GM23338 (cell line): Measurements from ENCODE around the gene UCHL1. TPM values are rescaled to one million over a fixed set of nuclear protein-coding genes. Genes with fewer than 3 reads are reported as not detected.

Source experiments
- ATAC-seq: fragments of 200-7000 bp; cut with Tn5 transposase; 3 replicates; pipeline ENCODE4 v1.9.1; 2020
- DNase-seq: peaks from one replicate; pipeline ENCODE4 v3.0.0-alpha.2; 2015; ENCODE audit warnings: low spot score
- H2AFZ ChIP-seq: fragments of 200-600 bp; sonication (generic); 2 replicates; pipeline ENCODE4 v1.8.0; 2016; ENCODE audit warnings: antibody characterized with exemption, mild to moderate bottlenecking, moderate library complexity
- H3F3A ChIP-seq: fragments of 200-600 bp; sonication (generic); replicated peaks from 2 replicates; pipeline ENCODE4 v1.8.0; 2017; ENCODE audit warnings: antibody characterized with exemption, mixed run types, low read depth
- H3K27ac ChIP-seq: fragments of 200-600 bp; sonication (generic); 2 replicates; pipeline ENCODE4 v1.6.1; 2016; ENCODE audit warnings: low read depth
- H3K27me3 ChIP-seq: fragments of 200-600 bp; sonication (generic); 2 replicates; pipeline ENCODE4 v1.8.0; 2016; ENCODE audit warnings: mild to moderate bottlenecking, mixed run types, moderate library complexity; ENCODE audit not compliant: insufficient read depth
- H3K36me3 ChIP-seq: fragments of 200-600 bp; sonication (generic); 2 replicates; pipeline ENCODE4 v1.8.0; 2016; ENCODE audit warnings: mild to moderate bottlenecking; ENCODE audit not compliant: insufficient read depth
- H3K4me1 ChIP-seq: fragments of 200-600 bp; sonication (generic); 2 replicates; pipeline ENCODE4 v1.8.0; 2016; ENCODE audit warnings: mild to moderate bottlenecking, moderate library complexity; ENCODE audit not compliant: insufficient read depth
- H3K4me2 ChIP-seq: fragments of 200-600 bp; sonication (generic); 2 replicates; pipeline ENCODE4 v1.7.1; 2017; ENCODE audit warnings: mixed run types
- H3K4me3 ChIP-seq: fragments of 200-600 bp; sonication (generic); 2 replicates; pipeline ENCODE4 v1.6.1; 2016; ENCODE audit warnings: mixed run types
- H3K79me2 ChIP-seq: fragments of 200-600 bp; sonication (generic); replicated peaks from 2 replicates; pipeline ENCODE4 v1.8.0; 2017; ENCODE audit warnings: mild to moderate bottlenecking; ENCODE audit not compliant: insufficient read depth
- H3K9me2 ChIP-seq: fragments of 200-600 bp; sonication (generic); 2 replicates; pipeline ENCODE4 v1.8.0; 2017; ENCODE audit not compliant: insufficient read depth
- H4K20me1 ChIP-seq: fragments of 200-600 bp; sonication (generic); replicated peaks from 2 replicates; pipeline ENCODE4 v1.8.0; 2017; ENCODE audit warnings: mild to moderate bottlenecking; ENCODE audit not compliant: insufficient read depth
- H3K27ac Mint-ChIP-seq: 2 replicates; pipeline ENCODE4 v1.8.0; 2020; ENCODE audit warnings: inconsistent platforms, mild to moderate bottlenecking, moderate library complexity, mixed read lengths
- H3K27me3 Mint-ChIP-seq: 3 replicates; pipeline ENCODE4 v1.8.0; 2022; ENCODE audit warnings: low read depth, mild to moderate bottlenecking, moderate library complexity, mixed read lengths, inconsistent platforms; ENCODE audit not compliant: insufficient read depth, poor library complexity
- H3K36me3 Mint-ChIP-seq: 3 replicates; pipeline ENCODE4 v1.8.0; 2021; ENCODE audit warnings: low read depth, mild to moderate bottlenecking, inconsistent platforms, moderate library complexity, mixed read lengths
- H3K4me1 Mint-ChIP-seq: 3 replicates; pipeline ENCODE4 v1.8.0; 2020; ENCODE audit warnings: mild to moderate bottlenecking, inconsistent platforms, mixed read lengths
- H3K4me3 Mint-ChIP-seq: 3 replicates; pipeline ENCODE4 v1.8.0; 2021; ENCODE audit warnings: moderate library complexity, mild to moderate bottlenecking, inconsistent platforms, mixed read lengths
- H3K9me3 Mint-ChIP-seq: 3 replicates; pipeline ENCODE4 v1.8.0; 2020; ENCODE audit warnings: moderate library complexity, mild to moderate bottlenecking, inconsistent platforms, mixed read lengths
- CREB1 ChIP-seq: fragments of 250-450 bp; sonication (Bioruptor Pico); IDR thresholded peaks from 2 replicates; pipeline ENCODE4 v1.5.0; 2020; ENCODE audit warnings: low read depth, mild to moderate bottlenecking, moderate library complexity
- EZH2 ChIP-seq: fragments of 200-600 bp; sonication (generic); IDR thresholded peaks from one replicate; pipeline ENCODE4 v1.8.0; 2017; ENCODE audit warnings: antibody characterized with exemption, mild to moderate bottlenecking, low read depth; ENCODE audit not compliant: unreplicated experiment
- NANOG ChIP-seq: IDR thresholded peaks from 2 replicates; pipeline ENCODE4 v1.6.1; 2016; ENCODE audit warnings: antibody characterized with exemption, borderline replicate concordance
- POLR2AphosphoS5 ChIP-seq: IDR thresholded peaks from 2 replicates; pipeline ENCODE4 v1.6.1; 2016; ENCODE audit warnings: antibody characterized with exemption, low read depth
- STAT1 ChIP-seq: IDR thresholded peaks from one replicate; pipeline ENCODE4 v1.6.1; 2016; ENCODE audit warnings: antibody characterized with exemption; ENCODE audit not compliant: unreplicated experiment
- ZNF114 ChIP-seq: fragments of 250-450 bp; sonication (Bioruptor Pico); IDR thresholded peaks from 2 replicates; pipeline ENCODE4 v1.5.0; 2020; ENCODE audit warnings: mild to moderate bottlenecking, moderate library complexity
- ZNF331 ChIP-seq: fragments of 250-450 bp; sonication (Bioruptor Pico); IDR thresholded peaks from 2 replicates; pipeline ENCODE4 v1.5.0; 2020; ENCODE audit warnings: low read depth, mild to moderate bottlenecking, moderate library complexity
- ZNF462 ChIP-seq: fragments of 250-450 bp; sonication (Bioruptor Pico); IDR thresholded peaks from 2 replicates; pipeline ENCODE4 v1.5.0; 2020; ENCODE audit warnings: mild to moderate bottlenecking, moderate library complexity
- long read RNA-seq: library from polyadenylated mRNA; unstranded; transcript quantifications from one replicate; pipeline ENCODE4 v2.0.0, GENCODE V29; 2020; ENCODE audit not compliant: unreplicated experiment
- polyA plus RNA-seq: library from polyadenylated mRNA; unstranded; fragments of >200 nt; fragmentation: Nextera tagmentation; extraction: Ambion mirVana; gene quantifications from 2 replicates; pipeline ENCODE4 v1.2.1, GENCODE V29; 2016
- total RNA-seq: library from RNA; depleted of rRNA; stranded (reverse); fragments of >200 nt; shearing (Covaris generic); gene quantifications from 2 replicates; pipeline ENCODE4 v1.2.3, GENCODE V29; 2014; rRNA removed
- TF ChIP-seq, protein P1 (sequence below), 2 experiments: fragments of 200-600 bp in 1 of 2; sonication (generic) in 1 of 2; conservative IDR thresholded peaks; 2 replicates each; pipeline versions ENCODE4 v1.5.1 to v1.6.1; 2016 to 2017; ENCODE audit warnings: antibody characterized with exemption in 2 of 2, low read depth in 2 of 2, mild to moderate bottlenecking in 2 of 2, moderate library complexity in 1 of 2
- TF ChIP-seq, protein P2 (sequence below): IDR thresholded peaks from one replicate; pipeline ENCODE4 v1.6.1; 2018; ENCODE audit warnings: antibody characterized with exemption; ENCODE audit not compliant: unreplicated experiment
- TF ChIP-seq, protein P3 (sequence below): IDR thresholded peaks from 2 replicates; pipeline ENCODE4 v1.6.1; 2016; ENCODE audit warnings: antibody characterized with exemption

The UCHL1 gene
- 1,758 and 1,823 TPM in 2 replicates for total RNA-seq
- polyA plus RNA-seq, result 926 and 998 TPM in 2 replicates
- long read RNA-seq, transcript UCHL1-202 (8 exons, 1,578 nt), result minor isoform, 124 of 801 reads
- long read RNA-seq, transcript UCHL1-209 (8 exons, 1,119 nt), result major isoform, 635 of 801 reads
- long read RNA-seq, partial matches to known transcripts, result 14 of 801 reads
- long read RNA-seq, other reads (novel, unspliced or antisense), result 28 of 801 reads

GRCh38 chr4:41256740-41257256 lies at the start of gene UCHL1:
TSS of gene UCHL1 (plus strand) at chr4:41256928. CDS start at chr4:41256977, 49 bp downstream.
- H3K9me2 ChIP-seq, result no peaks in the 10 kb centered on the region
- peak within 1 kb of the TSS; percentile 78 for H3K4me2 ChIP-seq
- peaks cover 33% of the 10 kb centered on the region for H3K36me3 ChIP-seq
- peak within 1 kb of the TSS; percentile 7; the same call in 1 of the 2 replicates for H2AFZ ChIP-seq
- Mint-ChIP-seq H3K27me3 (peaks cover 9% of the 10 kb centered on the region), H3K36me3 (peaks cover 49% of the 10 kb centered on the region), H3K27ac (peak within 1 kb of the TSS; percentile 97), H3K4me1 (peaks cover 26% of the 10 kb centered on the region), H3K9me3 (peaks cover 9% of the 10 kb centered on the region; the same call in 2 of the 3 replicates), H3K4me3 (peak within 1 kb of the TSS; percentile 97)
- H3F3A ChIP-seq, result peaks cover 20% of the 10 kb centered on the region; the same call in 1 of the 2 replicates
- peaks cover 28% of the 10 kb centered on the region for H4K20me1 ChIP-seq
- H3K79me2 ChIP-seq, result peaks cover 41% of the 10 kb centered on the region
- ATAC-seq, result peak; percentile 90
- H3K4me1 ChIP-seq, result peaks cover 23% of the 10 kb centered on the region
- peak; percentile 98 for DNase-seq
- peak within 1 kb of the TSS; percentile 65 for H3K4me3 ChIP-seq
- H3K27ac ChIP-seq, result peak within 1 kb of the TSS; percentile 90
- H3K27me3 ChIP-seq, result no peaks in the 10 kb centered on the region
- TF ChIP-seq, protein P1, sequence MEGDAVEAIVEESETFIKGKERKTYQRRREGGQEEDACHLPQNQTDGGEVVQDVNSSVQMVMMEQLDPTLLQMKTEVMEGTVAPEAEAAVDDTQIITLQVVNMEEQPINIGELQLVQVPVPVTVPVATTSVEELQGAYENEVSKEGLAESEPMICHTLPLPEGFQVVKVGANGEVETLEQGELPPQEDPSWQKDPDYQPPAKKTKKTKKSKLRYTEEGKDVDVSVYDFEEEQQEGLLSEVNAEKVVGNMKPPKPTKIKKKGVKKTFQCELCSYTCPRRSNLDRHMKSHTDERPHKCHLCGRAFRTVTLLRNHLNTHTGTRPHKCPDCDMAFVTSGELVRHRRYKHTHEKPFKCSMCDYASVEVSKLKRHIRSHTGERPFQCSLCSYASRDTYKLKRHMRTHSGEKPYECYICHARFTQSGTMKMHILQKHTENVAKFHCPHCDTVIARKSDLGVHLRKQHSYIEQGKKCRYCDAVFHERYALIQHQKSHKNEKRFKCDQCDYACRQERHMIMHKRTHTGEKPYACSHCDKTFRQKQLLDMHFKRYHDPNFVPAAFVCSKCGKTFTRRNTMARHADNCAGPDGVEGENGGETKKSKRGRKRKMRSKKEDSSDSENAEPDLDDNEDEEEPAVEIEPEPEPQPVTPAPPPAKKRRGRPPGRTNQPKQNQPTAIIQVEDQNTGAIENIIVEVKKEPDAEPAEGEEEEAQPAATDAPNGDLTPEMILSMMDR (conservative IDR thresholded peaks at IDR 0.05; ENCODE audit: low read depth in 2 of 2), result no peak
- TF ChIP-seq CREB1 (peak; percentile 54), ZNF114 (CRISPR knock-in tag) (no peak), ZNF462 (CRISPR knock-in tag) (no peak), EZH2 (no peak), NANOG (no peak), ZNF331 (CRISPR knock-in tag) (no peak), STAT1 (no peak), POLR2AphosphoS5 (peak; percentile 99)
- TF ChIP-seq, protein P2, sequence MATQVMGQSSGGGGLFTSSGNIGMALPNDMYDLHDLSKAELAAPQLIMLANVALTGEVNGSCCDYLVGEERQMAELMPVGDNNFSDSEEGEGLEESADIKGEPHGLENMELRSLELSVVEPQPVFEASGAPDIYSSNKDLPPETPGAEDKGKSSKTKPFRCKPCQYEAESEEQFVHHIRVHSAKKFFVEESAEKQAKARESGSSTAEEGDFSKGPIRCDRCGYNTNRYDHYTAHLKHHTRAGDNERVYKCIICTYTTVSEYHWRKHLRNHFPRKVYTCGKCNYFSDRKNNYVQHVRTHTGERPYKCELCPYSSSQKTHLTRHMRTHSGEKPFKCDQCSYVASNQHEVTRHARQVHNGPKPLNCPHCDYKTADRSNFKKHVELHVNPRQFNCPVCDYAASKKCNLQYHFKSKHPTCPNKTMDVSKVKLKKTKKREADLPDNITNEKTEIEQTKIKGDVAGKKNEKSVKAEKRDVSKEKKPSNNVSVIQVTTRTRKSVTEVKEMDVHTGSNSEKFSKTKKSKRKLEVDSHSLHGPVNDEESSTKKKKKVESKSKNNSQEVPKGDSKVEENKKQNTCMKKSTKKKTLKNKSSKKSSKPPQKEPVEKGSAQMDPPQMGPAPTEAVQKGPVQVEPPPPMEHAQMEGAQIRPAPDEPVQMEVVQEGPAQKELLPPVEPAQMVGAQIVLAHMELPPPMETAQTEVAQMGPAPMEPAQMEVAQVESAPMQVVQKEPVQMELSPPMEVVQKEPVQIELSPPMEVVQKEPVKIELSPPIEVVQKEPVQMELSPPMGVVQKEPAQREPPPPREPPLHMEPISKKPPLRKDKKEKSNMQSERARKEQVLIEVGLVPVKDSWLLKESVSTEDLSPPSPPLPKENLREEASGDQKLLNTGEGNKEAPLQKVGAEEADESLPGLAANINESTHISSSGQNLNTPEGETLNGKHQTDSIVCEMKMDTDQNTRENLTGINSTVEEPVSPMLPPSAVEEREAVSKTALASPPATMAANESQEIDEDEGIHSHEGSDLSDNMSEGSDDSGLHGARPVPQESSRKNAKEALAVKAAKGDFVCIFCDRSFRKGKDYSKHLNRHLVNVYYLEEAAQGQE, result no peak
- TF ChIP-seq, protein P3, sequence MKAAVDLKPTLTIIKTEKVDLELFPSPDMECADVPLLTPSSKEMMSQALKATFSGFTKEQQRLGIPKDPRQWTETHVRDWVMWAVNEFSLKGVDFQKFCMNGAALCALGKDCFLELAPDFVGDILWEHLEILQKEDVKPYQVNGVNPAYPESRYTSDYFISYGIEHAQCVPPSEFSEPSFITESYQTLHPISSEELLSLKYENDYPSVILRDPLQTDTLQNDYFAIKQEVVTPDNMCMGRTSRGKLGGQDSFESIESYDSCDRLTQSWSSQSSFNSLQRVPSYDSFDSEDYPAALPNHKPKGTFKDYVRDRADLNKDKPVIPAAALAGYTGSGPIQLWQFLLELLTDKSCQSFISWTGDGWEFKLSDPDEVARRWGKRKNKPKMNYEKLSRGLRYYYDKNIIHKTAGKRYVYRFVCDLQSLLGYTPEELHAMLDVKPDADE, result no peak; the same call in 1 of the 2 replicates
